HG03460 (cell line): ENCODE measurements around the gene TMEM119.

Source experiments
- ATAC-seq: cut with Tn5 transposase; IDR thresholded peaks from one replicate; pipeline ENCODE4 v1.9.1; 2021; ENCODE audit not compliant: unreplicated experiment

The TMEM119 gene

GRCh38 chr12:108597559-108598471 is at the start of gene TMEM119:
Gene TMEM119, minus strand, starts transcription at chr12:108598084. Its CDS starts 5,701 bp downstream, at chr12:108592383.
- no peak for ATAC-seq

DNA sequence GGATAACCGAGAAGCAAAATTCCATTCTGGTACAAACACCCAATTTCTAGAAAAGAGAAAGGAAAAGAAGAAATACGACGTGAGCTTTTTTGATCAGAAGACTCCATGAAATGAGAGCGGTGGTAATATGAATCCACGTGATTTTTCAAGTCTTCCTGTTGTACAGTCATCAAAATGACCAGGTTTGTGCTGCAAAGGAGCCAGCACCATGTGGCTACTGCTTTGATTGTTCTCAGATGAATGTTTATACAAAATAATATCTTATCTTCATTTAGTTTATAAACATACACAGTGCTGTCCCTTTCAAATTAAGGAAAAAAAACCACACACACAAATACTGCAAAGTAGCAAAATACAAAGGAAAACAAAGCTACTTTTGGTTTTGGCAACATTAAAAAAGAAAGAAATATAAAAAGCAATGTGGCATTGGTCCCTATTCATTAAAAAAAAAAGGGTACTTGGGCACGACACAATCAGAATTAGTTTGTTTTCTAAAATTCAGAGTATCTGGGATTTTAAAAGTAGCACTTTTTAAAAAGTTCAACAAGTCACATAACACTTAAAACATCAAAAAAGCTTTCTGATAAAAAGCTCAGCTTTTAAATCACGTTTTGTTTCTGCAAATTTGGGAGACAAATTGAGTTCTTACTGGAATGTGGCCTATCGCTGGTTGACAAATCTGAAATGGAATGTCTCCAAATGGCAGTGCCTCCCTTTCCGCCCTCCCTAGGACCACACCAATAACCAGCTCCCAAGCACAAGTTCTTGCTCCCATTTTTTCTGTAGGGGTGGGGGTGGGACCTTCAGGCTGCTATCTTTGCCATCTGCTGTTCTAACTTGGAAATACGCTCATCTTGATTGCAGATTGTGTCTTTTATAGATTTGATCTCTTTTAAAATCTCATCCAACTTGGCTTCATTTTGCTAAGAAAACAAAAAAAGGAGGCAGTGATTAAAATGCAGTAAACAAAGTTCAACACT is 49.0 kb upstream of the TMEM119 start:
- no peak for ATAC-seq

GRCh38 chr12:108645686-108646599 is 48.1 kb upstream of the TMEM119 start:
- no peak for ATAC-seq

GRCh38 chr12:108644811-108645120 is 46.9 kb upstream of the TMEM119 start:
- ATAC-seq, result no peak

DNA sequence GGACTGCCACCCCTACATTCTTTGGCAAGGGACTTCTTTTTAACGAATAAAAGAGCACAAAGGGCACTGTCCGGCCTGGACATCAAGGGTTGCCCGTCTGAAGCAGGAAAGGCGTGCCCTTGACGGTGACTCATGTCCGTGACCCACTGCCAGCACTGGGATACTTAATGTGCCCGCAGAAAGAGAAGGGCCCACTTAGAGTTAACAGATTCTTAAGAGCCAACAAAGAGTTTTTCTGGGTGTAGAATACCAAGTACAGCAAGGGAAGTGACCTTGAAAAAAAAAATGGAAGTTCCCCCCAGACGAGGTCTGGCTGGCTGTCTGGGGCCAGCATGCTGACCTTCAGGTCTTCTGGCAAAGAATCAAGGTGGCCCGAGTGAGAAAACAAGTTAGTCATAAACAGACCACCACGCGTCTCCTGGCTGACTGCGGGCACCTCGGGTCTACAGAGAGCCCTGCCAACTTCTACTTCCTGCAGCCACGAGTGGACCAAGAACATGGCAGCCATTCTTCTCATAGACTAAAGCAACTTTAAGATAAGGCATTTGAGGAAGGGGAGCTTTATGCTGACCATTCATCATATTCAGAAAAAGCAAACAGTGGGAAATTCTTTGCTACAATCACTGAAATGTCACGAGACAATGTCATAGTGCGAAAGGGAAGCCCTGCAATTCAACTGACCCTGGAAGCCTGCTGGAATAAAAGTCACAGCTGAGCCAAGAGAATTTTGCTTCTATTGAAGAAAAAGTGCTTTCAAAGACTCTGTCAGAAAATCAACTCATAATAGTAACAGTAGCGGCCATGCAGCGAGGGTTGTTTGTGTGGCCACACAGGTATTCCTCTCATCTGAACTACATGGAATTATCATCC is 46.3 kb upstream of the TMEM119 start:
- ATAC-seq, result no peak

- ATAC-seq, result no peak
These were observed 45.2 kb upstream of the TMEM119 start for GRCh38 chr12:108642899-108643654.

DNA sequence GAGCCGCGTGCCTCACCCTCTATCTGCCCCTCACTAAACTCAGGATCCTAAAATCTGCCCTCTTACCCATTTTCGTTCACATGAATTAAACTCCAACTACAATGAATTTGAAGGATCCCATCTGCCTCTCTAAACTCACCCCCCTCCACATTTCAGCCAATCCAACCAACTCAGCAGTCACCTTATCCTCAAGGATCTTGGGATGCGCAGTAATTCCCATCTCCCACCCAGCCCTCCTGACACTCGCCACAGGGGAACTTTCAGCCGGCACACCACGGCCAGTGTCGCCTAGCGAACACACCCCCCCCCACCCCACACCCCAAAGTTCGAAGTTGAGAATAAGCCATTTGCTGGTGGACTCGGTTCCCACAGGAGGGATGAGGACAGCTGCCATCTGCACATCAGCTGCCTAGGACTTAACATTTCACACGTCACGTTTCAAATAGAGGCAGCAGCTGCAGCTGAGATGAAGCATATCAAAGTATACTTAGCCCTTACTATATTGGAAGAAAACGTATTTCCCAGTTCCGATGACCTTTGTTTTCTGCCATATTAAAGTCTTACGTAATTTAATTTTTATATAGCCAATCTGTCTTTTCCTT is 44.5 kb upstream of the TMEM119 start:
- ATAC-seq, result no peak

DNA sequence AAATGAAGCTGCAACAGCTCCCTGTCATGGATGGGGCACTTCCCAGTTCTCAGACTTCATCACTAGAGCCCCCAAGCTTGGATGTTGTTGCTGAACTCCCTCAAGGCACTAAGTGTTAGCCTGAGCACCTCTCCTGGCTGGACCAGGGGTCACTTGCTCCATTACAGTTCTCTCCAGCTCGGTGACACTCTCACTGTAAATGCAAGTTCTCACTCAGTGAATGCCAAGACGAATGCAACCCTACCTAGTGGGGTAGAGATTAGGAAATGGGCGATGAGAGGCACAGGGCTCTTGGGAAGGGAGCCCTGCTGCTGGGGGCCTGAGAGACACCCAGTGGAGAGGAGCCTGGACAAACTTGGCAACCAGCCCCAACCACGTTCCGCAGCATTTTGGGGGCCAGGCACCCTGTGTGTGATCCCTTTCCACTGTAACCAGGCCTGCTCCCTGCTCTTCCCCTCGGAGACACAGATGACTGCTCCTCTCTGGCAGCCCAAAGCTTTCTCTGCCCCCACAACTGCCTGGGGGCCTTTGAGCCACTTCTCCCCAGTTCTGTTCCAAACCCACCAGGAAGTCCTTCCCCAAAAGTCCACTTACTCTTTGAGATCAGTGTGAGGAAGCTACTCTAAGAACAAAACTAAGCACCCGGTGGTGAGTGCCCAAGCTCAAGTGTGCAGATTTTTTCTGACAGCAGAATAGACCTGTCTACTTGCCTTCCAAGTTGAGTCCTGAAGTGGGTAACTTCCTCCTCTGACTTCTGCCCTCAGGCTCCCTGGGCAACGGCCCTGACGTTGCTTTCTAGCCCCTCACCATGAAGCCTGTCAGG is 43.8 kb upstream of the TMEM119 start:
- no peak for ATAC-seq

DNA sequence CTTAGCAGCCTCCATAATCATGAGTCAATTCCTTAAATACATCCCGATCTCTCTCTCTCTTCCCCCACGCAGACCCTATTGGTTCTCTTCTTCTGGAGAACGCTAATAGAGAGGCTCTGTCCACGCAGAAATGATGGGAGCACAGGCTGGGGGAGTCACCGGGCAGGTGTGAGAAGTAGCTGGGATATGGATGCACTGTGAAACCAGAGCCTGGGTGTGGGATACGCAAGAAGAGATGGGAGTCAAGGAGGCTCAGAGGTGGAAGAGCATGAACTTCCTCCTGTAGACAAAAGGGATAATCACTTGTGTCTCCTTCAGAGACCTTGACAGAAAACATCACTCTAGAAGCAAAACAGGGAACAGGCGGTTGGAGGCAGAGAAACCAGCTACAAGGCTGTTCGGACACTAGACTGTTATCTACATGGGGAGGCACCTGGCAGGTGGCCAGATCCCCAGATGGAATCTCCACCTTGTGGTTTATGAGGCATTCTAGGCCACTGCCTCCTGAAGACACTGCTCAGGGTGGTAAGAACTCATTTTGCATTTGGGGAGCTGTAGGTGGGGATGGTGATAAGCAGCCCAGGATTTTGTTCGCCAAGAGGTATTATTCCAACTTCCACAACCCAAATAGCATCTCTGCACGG is 43.0 kb upstream of the TMEM119 start:
- no peak for ATAC-seq

DNA sequence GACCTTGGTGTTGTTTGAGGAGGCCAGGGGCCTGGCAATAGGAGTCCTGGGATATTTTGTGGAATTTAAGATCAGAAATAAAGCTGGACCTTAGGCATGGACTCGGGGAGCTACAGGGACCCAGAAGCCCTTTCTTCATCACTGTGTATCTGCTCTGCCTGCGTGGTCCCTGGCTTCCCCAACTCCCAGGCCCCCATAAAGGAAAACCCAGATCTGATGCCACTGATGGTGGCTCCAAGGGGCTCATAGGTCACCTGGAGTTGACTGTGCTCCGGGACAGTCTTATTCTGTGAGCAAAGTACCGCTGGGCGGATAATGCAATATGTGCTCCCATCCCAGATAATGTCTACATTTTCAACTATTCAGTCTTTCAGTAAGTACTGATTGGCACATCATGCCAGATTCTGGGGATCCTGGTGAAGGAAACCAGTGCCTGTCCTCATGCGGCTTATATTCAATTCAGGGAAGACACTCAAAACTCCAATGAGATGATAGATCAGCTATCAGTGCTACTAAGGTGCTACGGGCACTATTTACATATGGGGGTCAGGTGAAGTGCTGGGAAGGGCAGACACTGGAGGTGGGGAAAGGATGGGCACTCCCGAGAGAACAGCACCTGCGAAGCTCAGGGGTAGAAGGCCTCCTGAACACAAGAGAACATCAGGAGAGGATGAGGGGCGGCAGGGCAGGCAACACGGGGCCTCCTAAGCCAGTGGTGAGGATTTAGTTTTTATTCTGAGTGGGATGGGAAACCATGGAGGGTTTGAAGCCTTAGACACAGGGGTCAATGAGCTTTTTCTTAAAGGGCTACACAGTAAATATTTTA is 41.3 kb upstream of the TMEM119 start:
- ATAC-seq, result no peak

DNA sequence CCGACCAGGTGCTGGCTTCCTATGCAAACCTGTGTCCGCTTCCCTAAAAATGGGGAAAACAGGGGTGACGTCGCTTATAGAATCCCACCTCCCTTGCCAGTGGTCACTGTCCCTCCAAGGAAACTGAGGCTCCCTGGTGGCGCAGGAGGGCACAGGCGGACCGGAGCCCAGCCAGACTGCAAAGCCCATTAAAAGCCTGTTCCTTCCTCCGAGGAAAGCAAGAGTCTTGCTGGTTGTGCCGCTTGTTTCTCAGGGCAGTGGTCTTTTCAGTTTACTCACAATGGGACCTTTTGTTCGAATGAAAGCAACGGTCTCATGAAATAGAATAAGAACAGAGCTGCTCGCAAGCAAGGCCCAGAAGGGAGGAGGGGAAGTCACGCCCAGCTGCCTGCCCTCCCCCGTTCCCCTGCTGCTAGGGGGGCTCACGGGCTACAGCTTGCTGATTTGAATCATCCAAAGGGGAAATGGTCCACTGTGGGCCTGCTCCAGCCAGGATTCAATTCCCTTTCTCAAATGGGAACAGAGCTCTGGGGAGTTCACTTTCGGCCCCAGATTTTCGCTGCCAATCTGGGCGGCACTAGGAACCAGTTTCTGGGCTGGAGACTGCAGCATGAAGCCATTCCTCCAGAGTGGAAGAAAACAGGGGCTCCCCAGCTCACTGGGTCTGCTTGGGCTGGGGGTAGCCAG is 40.4 kb upstream of the TMEM119 start:
- no peak for ATAC-seq

DNA sequence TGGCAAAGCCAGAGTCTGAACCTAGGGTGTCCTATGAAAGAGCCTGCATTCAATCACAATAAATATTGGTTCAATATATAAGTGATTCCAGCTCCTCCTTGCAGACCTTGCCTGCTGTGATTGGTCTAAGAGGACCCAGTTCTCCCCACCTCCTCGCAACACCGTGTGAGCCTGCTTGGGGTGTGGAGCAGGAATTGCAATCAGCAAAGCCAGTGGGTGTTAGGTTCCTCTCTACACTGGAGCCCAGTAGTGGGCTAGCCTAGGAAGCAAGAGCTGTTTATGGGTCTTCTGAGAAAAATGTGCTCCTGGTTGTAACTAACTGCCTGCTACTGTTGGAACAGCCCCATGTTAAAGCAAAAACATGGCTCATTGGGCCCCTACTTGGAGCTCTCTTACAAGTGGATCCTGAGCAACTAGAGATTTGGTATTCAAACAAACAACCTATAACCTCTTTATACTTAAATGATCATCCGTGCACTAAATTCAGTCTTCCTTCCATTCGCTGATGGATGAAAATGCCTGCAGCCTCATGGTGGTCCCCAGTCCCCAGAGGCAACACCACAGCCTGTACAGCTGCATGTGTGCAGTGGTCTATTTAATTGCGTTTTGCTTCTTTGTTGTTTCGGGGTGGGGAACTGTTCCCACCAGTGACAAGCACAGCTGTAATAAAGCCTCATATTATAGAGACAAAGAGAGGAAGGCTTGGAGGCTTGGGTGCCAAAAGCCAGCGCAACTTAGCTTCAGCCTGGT is 39.5 kb upstream of the TMEM119 start:
- no peak for ATAC-seq

- ATAC-seq, result no peak
These were observed 38.3 kb upstream of the TMEM119 start for GRCh38 chr12:108635997-108636808.
